Endothelial cell of umbilical vein (primary cell): ENCODE results near the gene CCP110.

ENCODE experiments used
- CTCF ChIP-seq, 2 donors: IDR thresholded peaks; 1 replicate in 1 of 2; 2 replicates in 1 of 2; pipeline ENCODE4 v1.5.1; 2011; ENCODE audit warnings: low read length in 2 of 2, mild to moderate bottlenecking in 2 of 2, moderate library complexity in 2 of 2, control low read depth in 1 of 2, inconsistent platforms in 1 of 2, low read depth in 1 of 2; ENCODE audit not compliant: insufficient read depth in 1 of 2; ENCODE audit errors: extremely low read depth in 1 of 2
- POLR2A ChIP-seq: IDR thresholded peaks from 2 replicates; pipeline ENCODE4 v1.6.1; 2012; ENCODE audit warnings: low read depth, mild to moderate bottlenecking, control low read depth, low read length

- TF ChIP-seq CTCF (IDR thresholded peaks at IDR 0.05; ENCODE audit: extremely low read depth in 1 of 2, insufficient read depth in 1 of 2, low read depth in 1 of 2, low read length in 2 of 2) (no peak), POLR2A (no peak)
Observed at GRCh38 chr16:19598805-19599510, 75.2 kb downstream of the CCP110 start.
